Thyroid gland (tissue), 4 donors: ENCODE measurements around the gene CLCC1. TPM values are rescaled to one million over a fixed set of nuclear protein-coding genes. Genes with fewer than 3 reads are reported as not detected.

Experiments used
- DNase-seq, 2 donors: peaks; one replicate each; pipeline ENCODE4 v3.0.0-alpha.2; 2019
- H3K27ac ChIP-seq, 3 donors: fragments of 200-600 bp; sonication (generic); 1 replicate in 2 of 3; 2 replicates in 1 of 3; pipeline ENCODE4 v1.5.1; 2016 to 2019; ENCODE audit warnings: mild to moderate bottlenecking in 1 of 3, moderate library complexity in 1 of 3
- H3K27me3 ChIP-seq: fragments of 200-600 bp; sonication (generic); one replicate; pipeline ENCODE4 v1.5.1; 2019
- H3K36me3 ChIP-seq, 2 donors: fragments of 200-600 bp; sonication (generic); one replicate each; pipeline ENCODE4 v1.5.1; 2016 to 2019
- H3K4me1 ChIP-seq, 2 donors: fragments of 200-600 bp; sonication (generic); one replicate each; pipeline ENCODE4 v1.5.1; 2017 to 2019
- H3K4me3 ChIP-seq, 3 donors: fragments of 200-600 bp; sonication (generic); replicated peaks in 1 of 3; 1 replicate in 2 of 3; 2 replicates in 1 of 3; pipeline ENCODE4 v1.5.1; 2016; ENCODE audit warnings: mild to moderate bottlenecking in 1 of 3
- H3K9me3 ChIP-seq: fragments of 200-600 bp; sonication (generic); one replicate; pipeline ENCODE4 v1.5.1; 2017
- CTCF ChIP-seq, 6 experiments: fragments of 200-600 bp in 3 of 6; fragments of 450-650 bp in 3 of 6; sonication (generic) in 3 of 6; IDR thresholded peaks; one replicate each; pipeline ENCODE4 v1.5.1; 2016 to 2019; ENCODE audit warnings: antibody characterized with exemption in 6 of 6, mild to moderate bottlenecking in 2 of 6, inconsistent platforms in 1 of 6, moderate library complexity in 1 of 6
- POLR2A ChIP-seq, 2 donors: fragments of 450-650 bp; IDR thresholded peaks; one replicate each; pipeline ENCODE4 v1.6.1; 2017; ENCODE audit warnings: antibody characterized with exemption in 2 of 2, mild to moderate bottlenecking in 2 of 2, moderate library complexity in 1 of 2
- WGBS, 2 donors: methylation state at CpG; one replicate each; pipeline ENCODE4 v1.1.5; 2017; 5-methylcytosine and 5-hydroxymethylcytosine counted together
- intact Hi-C: fragments of 100-400 bp; cut with DNase I; formaldehyde crosslinking; loops from one replicate; pipeline ENCODE4 v1.15.1; 2023
- total RNA-seq, 4 donors: library from RNA; depleted of rRNA; stranded (reverse); fragments of >200 nt; gene quantifications; one replicate each; pipeline ENCODE4 v1.2.3, GENCODE V29; 2016

The CLCC1 gene
- total RNA-seq, 4 donors from 2014 or later = 29.3 to 35.6 (median 32.9) TPM

- Histone ChIP-seq H3K4me1 (no peaks in the 10 kb centered on the region), H3K27me3 (no peaks in the 10 kb centered on the region), H3K9me3 (no peaks in the 10 kb centered on the region), H3K27ac (no peak overlapping the region), H3K4me3 (no peak overlapping the region), H3K36me3 (peaks cover 0 to 11% of the 10 kb centered on the region in 2 donors)
- intact Hi-C loops = no loop called here
- 97 to 100% methylated on average over 1 of the region's 1 CpG for WGBS, 2 donors
- DNase-seq = no peak
- TF ChIP-seq CTCF (IDR thresholded peaks at IDR 0.05) (no peak), POLR2A (IDR thresholded peaks at IDR 0.05) (no peak)
These were observed 9.7 kb upstream of the CLCC1 start for GRCh38 chr1:108972951-108973350.

GRCh38 chr1:108969346-108969745 is 6.1 kb upstream of the CLCC1 start:
- TF ChIP-seq CTCF (IDR thresholded peaks at IDR 0.05) (no peak), POLR2A (IDR thresholded peaks at IDR 0.05) (no peak)
- Histone ChIP-seq H3K27ac (no peak overlapping the region), H3K36me3 (peaks cover 0 to 7% of the 10 kb centered on the region in 2 donors), H3K27me3 (no peaks in the 10 kb centered on the region), H3K9me3 (no peaks in the 10 kb centered on the region), H3K4me1 (no peaks in the 10 kb centered on the region), H3K4me3 (no peak overlapping the region)
- no peak for DNase-seq
- intact Hi-C loops = no loop called here

GRCh38 chr1:108962681-108963051 is 618 bp downstream of the CLCC1 start:
- no peak for TF ChIP-seq CTCF (IDR thresholded peaks at IDR 0.05)
- Histone ChIP-seq H3K4me1 (peaks cover 17 to 21% of the 10 kb centered on the region in 2 donors), H3K27me3 (no peaks in the 10 kb centered on the region), H3K27ac (peak overlapping the region; percentile 86 to 92 (median 89)), H3K36me3 (no peaks in the 10 kb centered on the region), H3K4me3 (peak overlapping the region; percentile 44 to 59 (median 58)), H3K9me3 (no peaks in the 10 kb centered on the region)
- intact Hi-C loops = loop anchor here (5.0 kb wide), 1 partner anchor 80 kb away; the partner anchor contains the start of gene WDR47
- 21 to 26% methylated on average over 12 of the region's 12 CpGs for WGBS, 2 donors
- peak; percentile 38 to 48 for DNase-seq

GRCh38 chr1:108961752-108962486 is 1.4 kb downstream of the CLCC1 start:
- intact Hi-C loops = loop anchor here (5.0 kb wide), 1 partner anchor 80 kb away; the partner anchor contains the start of gene WDR47
- Histone ChIP-seq H3K4me1 (peaks cover 17 to 21% of the 10 kb centered on the region in 2 donors), H3K27me3 (no peaks in the 10 kb centered on the region), H3K9me3 (no peaks in the 10 kb centered on the region), H3K27ac (peak overlapping the region in 1 of 3 donors; percentile 86), H3K36me3 (no peaks in the 10 kb centered on the region), H3K4me3 (peak overlapping the region in 2 of 3 donors; percentile 44 to 59)
- no peak for DNase-seq
- WGBS, 2 donors = 90 to 93% methylated on average over 15 of the region's 15 CpGs
- TF ChIP-seq CTCF (IDR thresholded peaks at IDR 0.05) (no peak), POLR2A (IDR thresholded peaks at IDR 0.05) (no peak)

- intact Hi-C loops = loop anchor here (5.0 kb wide), 1 partner anchor 81 kb away; the partner anchor contains the start of gene WDR47
- 90 to 92% methylated on average over 9 of the region's 9 CpGs for whole genome bisulfite sequencing, 2 donors
- no peaks in the 10 kb centered on the region for H3K9me3 ChIP-seq
- no peak overlapping the region for H3K27ac ChIP-seq
- H3K36me3 ChIP-seq = no peaks in the 10 kb centered on the region
- TF ChIP-seq CTCF (IDR thresholded peaks at IDR 0.05) = no peak
- no peak for TF ChIP-seq POLR2A (IDR thresholded peaks at IDR 0.05)
- no peaks in the 10 kb centered on the region for H3K27me3 ChIP-seq
- H3K4me1 ChIP-seq = peaks cover 17 to 21% of the 10 kb centered on the region in 2 donors
- H3K4me3 ChIP-seq = no peak overlapping the region
- no peak for DNase-seq
These were observed 2.1 kb downstream of the CLCC1 start for GRCh38 chr1:108961198-108961597.
